ENCODE measurements around the gene TKT. TPM values are rescaled to one million over a fixed set of nuclear protein-coding genes. Genes with fewer than 3 reads are reported as not detected.

Gene TKT
- total and polyA plus RNA-seq, 2 of the 8 experiments (the other 6 are each of a cell fraction or from before 2014, with no cell fraction given), result 418 to 986 TPM

- H3K36me3 ChIP-seq (ENCODE audit: control insufficient read depth in 2 of 4, insufficient read depth in 4 of 4, low read length in 3 of 4), result no peaks in the 10 kb centered on the region
- WGBS, 2 experiments (ENCODE audit: extremely low coverage in 1 of 2, insufficient coverage in 1 of 2, insufficient read length in 1 of 2, insufficient replicate concordance in 2 of 2, low coverage in 1 of 2, low lambda C conversion rate in 2 of 2, missing lambda C conversion rate in 1 of 2), result 82% methylated on average over 2 of the region's 2 CpGs; no CpG with 5 or more reads in 1 of the 2 experiments
- H4K91ac ChIP-seq (replicated peaks; ENCODE audit: insufficient read length, low read length), result no peak overlapping the region
- no peaks in the 10 kb centered on the region for H3K23me2 ChIP-seq (ENCODE audit: low read depth, low read length)
- H2AK5ac ChIP-seq (ENCODE audit: low read depth, low read length), result no peak overlapping the region
- no peak overlapping the region for H3K4ac ChIP-seq (replicated peaks; ENCODE audit: insufficient read length, low read depth, low read length)
- POLR2A ChIA-PET (ENCODE audit: partially characterized antibody), result interaction anchor here (1.0 to 1.4 kb wide), 4 partner anchors 13 to 85 kb away, joined by 3 to 6 read pairs (median 4); partner anchors contain the start of gene PRKCD
- no peaks in the 10 kb centered on the region for H3K79me1 ChIP-seq (ENCODE audit: low read depth, low read length)
- DNase-seq (ENCODE audit: low read depth in 1 of 2, low spot score in 2 of 2), result no peak
- H4K20me1 ChIP-seq (replicated peaks in 1 of 2; ENCODE audit: control insufficient read depth in 1 of 2, insufficient read depth in 2 of 2, low read length in 2 of 2), result no peaks in the 10 kb centered on the region
- H3K14ac ChIP-seq (ENCODE audit: insufficient read length), result no peak overlapping the region
- no peaks in the 10 kb centered on the region; a peak in 1 of 7 replicates for H3K4me1 ChIP-seq (replicated peaks in 1 of 4; ENCODE audit: control insufficient read depth in 3 of 4, insufficient read depth in 4 of 4, low read length in 3 of 4)
- no peak for FAIRE-seq
- H3K4me2 ChIP-seq (ENCODE audit: insufficient read depth in 1 of 2, low read depth in 2 of 2, low read length in 2 of 2), result no peak overlapping the region
- H3K27me3 ChIP-seq (replicated peaks in 1 of 4; ENCODE audit: control insufficient read depth in 3 of 4, extremely low read depth in 1 of 4, insufficient read depth in 3 of 4, low read length in 3 of 4), result no peaks in the 10 kb centered on the region
- H3K9ac ChIP-seq (replicated peaks in 1 of 4; ENCODE audit: extremely low read depth in 1 of 4, low read depth in 3 of 4, low read length in 3 of 4), result no peak overlapping the region
- TF ChIP-seq TCF12 (IDR thresholded peaks at IDR 0.05; ENCODE audit: low read depth, low read length) (no peak), CBX8 (IDR thresholded peaks at IDR 0.05; ENCODE audit: borderline replicate concordance, low read depth, low read length) (no peak), RNF2 (IDR thresholded peaks at IDR 0.05; ENCODE audit: borderline replicate concordance, low read depth, low read length, missing control alignments, poor library complexity, severe bottlenecking) (no peak), GABPA (IDR thresholded peaks at IDR 0.05; ENCODE audit: borderline replicate concordance, insufficient read depth, low read length) (no peak), CEBPB (IDR thresholded peaks at IDR 0.05; ENCODE audit: low read depth, low read length) (no peak), CHD1 (IDR thresholded peaks at IDR 0.05; ENCODE audit: low read depth, low read length) (no peak), NRF1 (IDR thresholded peaks at IDR 0.05; ENCODE audit: low read depth, low read length) (no peak), HDAC6 (IDR thresholded peaks at IDR 0.05; ENCODE audit: low read depth, low read length) (no peak)
- no peak overlapping the region for H3K4me3 ChIP-seq (ENCODE audit: extremely low read depth in 1 of 4, insufficient read depth in 2 of 4, low read depth in 3 of 4, low read length in 4 of 4)
- no peak overlapping the region for H2BK20ac ChIP-seq (ENCODE audit: low read length)
- no peak overlapping the region for H3K56ac ChIP-seq (replicated peaks; ENCODE audit: insufficient read length, low read depth, low read length)
- no peak overlapping the region for H2BK12ac ChIP-seq (ENCODE audit: low read depth, low read length)
- H2BK15ac ChIP-seq (ENCODE audit: low read length), result no peak overlapping the region
- no peaks in the 10 kb centered on the region for H3K9me3 ChIP-seq (ENCODE audit: insufficient read depth in 2 of 2, low read depth in 1 of 2, low read length in 1 of 2)
- H2BK120ac ChIP-seq (replicated peaks; ENCODE audit: low read depth, low read length), result no peak overlapping the region
- no peaks in the 10 kb centered on the region for H3K79me2 ChIP-seq (ENCODE audit: control insufficient read depth in 1 of 2, insufficient read depth in 2 of 2, low read length in 2 of 2)
- no peak overlapping the region for H3K23ac ChIP-seq (ENCODE audit: insufficient read length)
- no peak overlapping the region for H4K8ac ChIP-seq (ENCODE audit: extremely low read depth, insufficient read depth, low read length)
- CTCF ChIA-PET (ENCODE audit: partially characterized antibody), result interaction anchor here (0.6 to 1.5 kb wide), 4 partner anchors 13 to 45 kb away, joined by 3 to 7 read pairs (median 4); no protein-coding TSS in a partner anchor
- H4K5ac ChIP-seq (ENCODE audit: insufficient read length, low read depth, low read length), result no peak overlapping the region
- no peak overlapping the region for H3K27ac ChIP-seq (ENCODE audit: low read depth, low read length)
- H2AFZ ChIP-seq (ENCODE audit: low read length), result no peak overlapping the region
- H3K18ac ChIP-seq (ENCODE audit: extremely low read depth, low read length), result no peak overlapping the region
- no peak overlapping the region for H2BK5ac ChIP-seq (ENCODE audit: low read depth, low read length)
These were observed 38.6 kb downstream of the TKT start for GRCh38 chr3:53217175-53217574.

Data from H1 (cell line).